A204.1 (cell line): ENCODE measurements around the gene DNMT1.
"Not testable (repeated sequence)": the region's sequence is repeated elsewhere in the genome, so short reads cannot be mapped to it uniquely, and the experiment has no call there.

Experiments
- FAIRE-seq: peaks from 2 replicates; lab custom pipeline; 2012; peaks lifted over from hg19 to GRCh38; lab: Jason Lieb, UNC

DNMT1 gene

GRCh38 chr19:10220695-10221094 lies 25.9 kb upstream of the DNMT1 start:
- no peak for FAIRE-seq

GRCh38 chr19:10219678-10220077 lies 24.9 kb upstream of the DNMT1 start:
- no peak for FAIRE-seq

- FAIRE-seq, result no peak
These were observed 22.3 kb upstream of the DNMT1 start for GRCh38 chr19:10217085-10217484.

- no peak for FAIRE-seq
These were observed 20.0 kb upstream of the DNMT1 start for GRCh38 chr19:10214784-10215183.

- no peak for FAIRE-seq
These were observed 16.9 kb upstream of the DNMT1 start for GRCh38 chr19:10211691-10212090.

GRCh38 chr19:10211061-10211460 lies 16.3 kb upstream of the DNMT1 start:
- no peak for FAIRE-seq

GRCh38 chr19:10209315-10209714 lies 14.6 kb upstream of the DNMT1 start:
- FAIRE-seq, result no peak

- no peak for FAIRE-seq
These were observed 12.3 kb upstream of the DNMT1 start for GRCh38 chr19:10207026-10207425.

- FAIRE-seq, result no peak
These were observed 11.6 kb upstream of the DNMT1 start for GRCh38 chr19:10206226-10206885.

GRCh38 chr19:10205636-10206035 lies 10.9 kb upstream of the DNMT1 start:
- no peak for FAIRE-seq

GRCh38 chr19:10203686-10204085 lies 8.9 kb upstream of the DNMT1 start:
- FAIRE-seq, result no peak

GRCh38 chr19:10201176-10201575 lies 6.4 kb upstream of the DNMT1 start:
- FAIRE-seq, result no peak

GRCh38 chr19:10200101-10200500 lies 5.3 kb upstream of the DNMT1 start:
- FAIRE-seq, result not testable (repeated sequence)

- FAIRE-seq, result not testable (repeated sequence)
These were observed 4.3 kb upstream of the DNMT1 start for GRCh38 chr19:10198889-10199644.

- FAIRE-seq, result no peak
These were observed 406 bp upstream of the DNMT1 start for GRCh38 chr19:10195199-10195519.

GRCh38 chr19:10193790-10194499 lies 808 bp downstream of the DNMT1 start:
- FAIRE-seq, result no peak

GRCh38 chr19:10192922-10193321 lies 1.8 kb downstream of the DNMT1 start:
- no peak for FAIRE-seq

- no peak for FAIRE-seq
These were observed 3.4 kb downstream of the DNMT1 start for GRCh38 chr19:10191347-10191746.

- FAIRE-seq, result no peak
These were observed 4.7 kb downstream of the DNMT1 start for GRCh38 chr19:10190026-10190425.

GRCh38 chr19:10189616-10190015 lies 5.1 kb downstream of the DNMT1 start:
- no peak for FAIRE-seq

GRCh38 chr19:10187315-10187714 lies 7.4 kb downstream of the DNMT1 start:
- no peak for FAIRE-seq

GRCh38 chr19:10184636-10185035 lies 10.1 kb downstream of the DNMT1 start:
- FAIRE-seq, result no peak

- no peak for FAIRE-seq
These were observed 10.8 kb downstream of the DNMT1 start for GRCh38 chr19:10183926-10184325.

GRCh38 chr19:10182847-10183246 lies 11.9 kb downstream of the DNMT1 start:
- no peak for FAIRE-seq
